CD1c-positive myeloid dendritic cell (primary cell): ENCODE results near the gene PRKD2.
A peak's percentile ranks its signal among the peaks of the same experiment; 100 is the strongest.
"Not testable (repeated sequence)": the region's sequence is repeated elsewhere in the genome, so short reads cannot be mapped to it uniquely, and the experiment has no call there.

Experiments
- DNase-seq: peaks from one replicate; pipeline ENCODE4 v3.0.0-alpha.2; 2016; ENCODE audit errors: extremely low spot score

The PRKD2 gene

GRCh38 chr19:46634045-46634655, 82.8 kb downstream of the PRKD2 start:
- DNase-seq: peak; percentile 90

GRCh38 chr19:46633130-46633529, 83.8 kb downstream of the PRKD2 start:
- no peak for DNase-seq

GRCh38 chr19:46631481-46631880, 85.4 kb downstream of the PRKD2 start:
- no peak for DNase-seq

- DNase-seq: no peak
These were observed 86.2 kb downstream of the PRKD2 start for GRCh38 chr19:46630586-46631205.

GRCh38 chr19:46629546-46630025, 87.3 kb downstream of the PRKD2 start:
- DNase-seq: peak; percentile 58

GRCh38 chr19:46628970-46629369, 87.9 kb downstream of the PRKD2 start:
- not testable (repeated sequence) for DNase-seq

- DNase-seq: peak; percentile 56
These were observed 90.5 kb downstream of the PRKD2 start for GRCh38 chr19:46626446-46626845.

- no peak for DNase-seq
These were observed 91.2 kb downstream of the PRKD2 start for GRCh38 chr19:46625731-46626130.

- DNase-seq: no peak
These were observed 91.8 kb downstream of the PRKD2 start, which contains the start of gene PTGIR for GRCh38 chr19:46624958-46625661. PTGIR (minus strand) TSS chr19:46625089; CDS start chr19:46624225, 864 bp downstream.
